ENCODE measurements around the gene CHPF.

DNA sequence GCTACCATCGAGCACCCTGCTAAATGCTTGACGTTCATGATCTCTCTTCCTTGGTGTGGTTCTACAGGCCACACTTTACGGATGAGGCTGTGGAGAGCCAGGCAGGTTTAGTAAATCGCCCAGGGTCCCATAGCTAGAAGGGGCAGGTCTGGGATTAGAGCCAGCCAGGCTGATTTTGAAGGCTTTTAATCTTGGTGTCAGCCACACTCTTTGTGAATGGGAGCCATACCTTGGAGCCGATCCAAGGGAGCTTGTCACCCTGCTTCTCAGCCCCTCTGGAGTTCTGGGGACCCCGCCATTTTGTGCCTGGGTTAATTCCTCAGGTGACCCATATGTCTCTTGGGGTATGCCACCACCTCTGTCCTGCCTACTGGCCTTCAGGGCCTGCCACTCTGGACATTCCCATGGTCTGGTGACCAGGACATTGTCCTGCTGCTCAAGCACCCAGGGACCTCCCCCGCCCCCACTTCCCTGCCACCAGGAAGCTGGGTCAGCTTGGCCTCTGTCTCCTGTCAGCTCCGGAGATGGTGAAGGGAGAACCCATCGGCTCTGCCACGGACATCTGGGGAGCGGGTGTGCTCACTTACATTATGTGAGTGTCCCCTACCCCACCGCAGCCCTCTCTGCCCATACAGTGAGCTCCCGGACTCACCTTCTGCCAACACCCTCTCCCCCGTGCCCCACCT is 52.2 kb downstream of the CHPF start:
- TF ChIP-seq, protein P1, sequence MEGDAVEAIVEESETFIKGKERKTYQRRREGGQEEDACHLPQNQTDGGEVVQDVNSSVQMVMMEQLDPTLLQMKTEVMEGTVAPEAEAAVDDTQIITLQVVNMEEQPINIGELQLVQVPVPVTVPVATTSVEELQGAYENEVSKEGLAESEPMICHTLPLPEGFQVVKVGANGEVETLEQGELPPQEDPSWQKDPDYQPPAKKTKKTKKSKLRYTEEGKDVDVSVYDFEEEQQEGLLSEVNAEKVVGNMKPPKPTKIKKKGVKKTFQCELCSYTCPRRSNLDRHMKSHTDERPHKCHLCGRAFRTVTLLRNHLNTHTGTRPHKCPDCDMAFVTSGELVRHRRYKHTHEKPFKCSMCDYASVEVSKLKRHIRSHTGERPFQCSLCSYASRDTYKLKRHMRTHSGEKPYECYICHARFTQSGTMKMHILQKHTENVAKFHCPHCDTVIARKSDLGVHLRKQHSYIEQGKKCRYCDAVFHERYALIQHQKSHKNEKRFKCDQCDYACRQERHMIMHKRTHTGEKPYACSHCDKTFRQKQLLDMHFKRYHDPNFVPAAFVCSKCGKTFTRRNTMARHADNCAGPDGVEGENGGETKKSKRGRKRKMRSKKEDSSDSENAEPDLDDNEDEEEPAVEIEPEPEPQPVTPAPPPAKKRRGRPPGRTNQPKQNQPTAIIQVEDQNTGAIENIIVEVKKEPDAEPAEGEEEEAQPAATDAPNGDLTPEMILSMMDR (IDR thresholded peaks at IDR 0.05), result no peak
- TF ChIP-seq EP300 (IDR thresholded peaks at IDR 0.05) (no peak), POLR2A (IDR thresholded peaks at IDR 0.05) (no peak), POLR2AphosphoS5 (IDR thresholded peaks at IDR 0.05) (no peak)

All from upper lobe of left lung (tissue), 4 donors.